GM03348 (cell line): Measurements from ENCODE around the gene C19orf25.

Experiments used
- DNase-seq: peaks from one replicate; pipeline ENCODE4 v3.0.0; 2012; ENCODE audit warnings: low spot score

Gene C19orf25

GRCh38 chr19:1496714-1497577 is 17.9 kb upstream of the C19orf25 start:
- DNase-seq: no peak

DNA sequence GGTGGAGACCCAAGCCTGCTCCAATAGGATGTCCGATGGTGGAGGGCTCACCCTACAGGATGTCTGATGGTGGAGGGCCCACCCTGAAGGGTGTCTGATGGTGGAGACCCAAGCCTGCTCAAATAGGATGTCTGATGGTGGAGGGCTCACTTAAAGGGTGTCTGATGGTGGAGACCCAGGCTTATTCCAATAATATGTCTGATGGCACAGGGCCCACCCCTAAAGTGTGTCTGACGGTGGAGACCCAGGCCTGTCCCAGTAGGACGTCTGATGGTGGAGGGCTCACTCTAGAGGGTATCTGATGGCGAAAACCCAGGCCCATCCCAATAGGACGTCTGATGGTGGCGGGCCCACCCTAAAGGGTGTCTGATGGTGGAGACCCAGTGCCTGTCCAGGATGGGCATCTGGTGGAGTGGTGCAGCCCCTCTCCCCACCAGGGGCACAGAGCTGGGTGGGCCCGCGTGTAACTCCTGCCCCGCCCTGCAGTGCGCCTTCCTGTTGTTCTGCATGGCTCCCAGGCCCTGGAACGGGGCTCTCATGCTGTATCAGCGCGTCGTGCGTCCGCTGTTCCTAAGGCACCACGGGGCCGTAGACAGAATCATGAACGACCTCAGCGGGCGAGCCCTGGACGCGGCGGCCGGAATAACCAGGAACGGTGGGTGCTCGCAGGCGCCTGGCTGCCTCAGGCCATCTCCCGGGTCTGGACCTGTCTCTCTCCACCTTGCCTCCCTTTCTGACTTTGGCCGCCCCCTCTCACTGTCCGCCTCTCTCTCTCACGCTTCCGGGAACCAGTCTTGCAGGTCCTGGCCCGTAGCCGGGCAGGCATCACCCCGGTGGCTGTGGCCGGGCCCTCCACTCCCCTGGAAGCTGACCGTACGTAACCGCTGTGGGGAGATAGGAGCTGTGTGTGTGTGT is 17.0 kb upstream of the C19orf25 start:
- no peak for DNase-seq

DNA sequence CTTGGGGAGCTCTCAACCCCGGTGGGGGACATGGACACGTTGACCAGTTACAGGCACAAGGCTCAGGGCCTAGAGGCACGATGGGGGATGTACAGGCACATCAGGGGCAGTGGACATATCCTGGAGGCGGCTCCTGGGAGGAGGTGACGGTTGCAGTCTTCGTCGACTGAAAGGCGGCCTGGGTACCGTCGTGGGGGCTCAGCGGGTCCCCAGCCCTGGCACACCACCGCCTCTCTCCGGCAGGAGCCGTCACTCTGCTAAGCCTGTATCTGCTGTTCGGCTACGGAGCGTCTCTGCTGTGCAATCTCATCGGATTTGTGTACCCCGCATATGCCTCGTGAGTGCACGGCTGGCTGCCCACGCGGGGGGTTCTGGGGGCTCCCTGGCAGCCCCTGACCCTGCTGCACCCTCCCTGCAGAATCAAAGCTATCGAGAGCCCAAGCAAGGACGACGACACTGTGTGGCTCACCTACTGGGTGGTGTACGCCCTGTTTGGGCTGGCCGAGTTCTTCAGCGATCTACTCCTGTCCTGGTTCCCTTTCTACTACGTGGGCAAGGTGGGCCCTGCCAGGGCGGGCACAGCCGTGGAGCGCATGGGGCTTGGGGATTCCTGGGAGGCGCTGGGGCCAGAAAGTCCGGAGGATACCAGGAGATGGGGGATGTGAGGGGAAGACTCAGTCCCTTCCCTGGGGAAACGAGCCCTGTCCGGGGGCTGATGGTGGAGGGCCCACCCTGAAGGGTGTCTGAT is 16.2 kb upstream of the C19orf25 start:
- DNase-seq: no peak

DNA sequence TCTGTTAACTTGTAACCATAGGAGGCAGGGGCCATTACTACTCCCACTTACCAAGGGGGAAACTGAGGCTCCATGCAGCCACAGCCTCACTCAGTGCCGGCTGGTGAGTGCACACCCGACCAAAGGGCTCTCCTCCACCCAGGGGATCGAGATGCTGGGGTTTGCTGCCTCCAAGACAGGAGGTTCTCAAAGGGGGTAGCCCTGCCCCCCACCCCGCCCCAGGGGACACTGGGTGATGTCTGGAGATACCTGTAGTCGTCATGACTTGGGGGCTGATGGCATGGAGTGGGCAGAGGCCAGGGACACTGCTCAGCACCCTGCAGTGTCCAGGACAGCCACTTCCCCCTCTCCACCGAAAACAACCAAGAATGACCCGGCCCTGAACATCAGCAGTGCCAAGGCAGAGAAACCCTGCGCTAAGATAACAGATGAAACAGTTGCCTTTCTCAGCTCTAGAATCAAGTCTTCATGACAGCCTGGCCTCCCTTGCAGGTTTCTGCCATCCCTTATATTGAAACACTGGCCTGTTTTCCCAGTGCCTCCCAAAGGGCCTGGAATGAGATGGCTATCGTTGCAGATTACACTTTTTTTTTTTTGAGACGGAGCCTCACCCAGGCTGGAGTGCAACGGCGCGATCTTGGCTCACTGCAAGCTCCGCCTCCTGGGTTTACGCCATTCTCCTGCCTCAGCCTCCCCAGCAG is 15.2 kb upstream of the C19orf25 start:
- no peak for DNase-seq

DNA sequence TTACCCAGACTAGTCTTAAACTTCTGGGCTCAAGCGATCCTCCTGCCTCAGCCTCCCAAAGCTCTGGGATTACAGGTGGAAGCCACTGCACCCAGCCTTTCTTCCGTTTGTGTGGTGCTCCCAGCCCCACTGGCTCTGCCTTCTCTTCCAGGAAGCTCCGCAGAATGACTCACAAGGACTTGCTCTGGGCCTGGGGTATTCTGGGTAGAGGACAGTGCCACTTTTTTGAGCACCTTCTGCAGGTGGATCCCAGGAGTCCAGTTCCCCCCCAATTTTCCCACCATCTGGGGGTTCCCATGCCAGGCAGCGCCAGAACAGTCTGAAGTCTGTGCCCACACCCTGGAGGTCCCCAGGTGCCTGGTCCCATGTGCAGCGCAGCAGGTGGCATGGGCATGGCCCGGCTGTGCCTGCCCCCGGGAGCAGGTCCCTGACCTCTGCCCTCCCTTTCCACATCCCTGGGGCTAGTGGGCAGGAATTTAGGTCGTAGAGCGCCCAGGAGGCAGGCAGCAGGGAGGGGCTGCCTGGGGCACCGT is 13.5 kb upstream of the C19orf25 start:
- DNase-seq: no peak

GRCh38 chr19:1491849-1492170 is 12.8 kb upstream of the C19orf25 start:
- no peak for DNase-seq

- no peak for DNase-seq
Observed at GRCh38 chr19:1491114-1491848, 12.3 kb upstream of the C19orf25 start, which contains the start of gene REEP6. Gene REEP6 (plus strand): TSS chr19:1491181. CDS start chr19:1491270, 89 bp downstream.

DNA sequence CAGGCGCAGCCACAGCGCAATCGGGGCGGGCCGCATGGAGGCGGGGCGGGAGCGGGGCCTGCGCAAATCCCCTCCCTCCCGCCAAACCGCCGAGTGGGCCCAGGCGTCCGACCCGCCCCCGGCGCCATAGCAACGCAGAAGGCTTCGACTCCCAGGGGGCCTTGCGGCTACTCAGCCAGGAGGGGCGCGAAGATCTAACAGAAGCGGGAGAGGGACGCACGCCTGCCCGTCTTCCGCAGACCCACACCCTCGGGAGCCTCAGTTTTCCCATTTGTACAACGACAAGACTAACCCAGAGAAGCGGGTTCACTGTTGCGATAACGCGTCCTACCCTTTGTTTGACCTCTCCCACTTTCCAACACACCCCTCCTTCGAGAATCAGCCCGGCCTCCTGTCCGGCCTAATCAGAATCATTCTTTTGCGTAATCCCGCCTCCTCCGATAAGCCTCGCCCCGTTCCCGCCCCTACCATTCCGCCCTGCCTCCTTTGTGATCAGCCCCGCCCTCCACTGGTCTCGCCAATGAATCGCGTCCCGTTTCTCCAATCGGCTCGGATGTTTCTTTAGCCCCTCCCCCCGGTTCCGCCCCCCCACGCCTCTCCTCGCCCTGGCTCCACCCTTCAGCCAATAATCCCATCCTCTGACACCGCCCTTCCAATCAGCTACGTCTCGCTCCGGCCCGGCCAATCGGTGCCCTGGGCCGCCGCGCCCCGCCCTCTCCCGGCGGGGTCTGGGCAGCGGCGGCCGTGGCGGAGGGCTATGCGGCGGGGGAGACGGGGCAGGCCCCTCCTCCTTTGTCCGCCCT is 11.5 kb upstream of the C19orf25 start, which contains the start of gene PCSK4:
Gene PCSK4, minus strand, starts transcription at position 40 of the 803 bp plus-strand sequence. Its CDS starts 4 bp downstream, at position 36.
- peak; percentile 98 for DNase-seq

DNA sequence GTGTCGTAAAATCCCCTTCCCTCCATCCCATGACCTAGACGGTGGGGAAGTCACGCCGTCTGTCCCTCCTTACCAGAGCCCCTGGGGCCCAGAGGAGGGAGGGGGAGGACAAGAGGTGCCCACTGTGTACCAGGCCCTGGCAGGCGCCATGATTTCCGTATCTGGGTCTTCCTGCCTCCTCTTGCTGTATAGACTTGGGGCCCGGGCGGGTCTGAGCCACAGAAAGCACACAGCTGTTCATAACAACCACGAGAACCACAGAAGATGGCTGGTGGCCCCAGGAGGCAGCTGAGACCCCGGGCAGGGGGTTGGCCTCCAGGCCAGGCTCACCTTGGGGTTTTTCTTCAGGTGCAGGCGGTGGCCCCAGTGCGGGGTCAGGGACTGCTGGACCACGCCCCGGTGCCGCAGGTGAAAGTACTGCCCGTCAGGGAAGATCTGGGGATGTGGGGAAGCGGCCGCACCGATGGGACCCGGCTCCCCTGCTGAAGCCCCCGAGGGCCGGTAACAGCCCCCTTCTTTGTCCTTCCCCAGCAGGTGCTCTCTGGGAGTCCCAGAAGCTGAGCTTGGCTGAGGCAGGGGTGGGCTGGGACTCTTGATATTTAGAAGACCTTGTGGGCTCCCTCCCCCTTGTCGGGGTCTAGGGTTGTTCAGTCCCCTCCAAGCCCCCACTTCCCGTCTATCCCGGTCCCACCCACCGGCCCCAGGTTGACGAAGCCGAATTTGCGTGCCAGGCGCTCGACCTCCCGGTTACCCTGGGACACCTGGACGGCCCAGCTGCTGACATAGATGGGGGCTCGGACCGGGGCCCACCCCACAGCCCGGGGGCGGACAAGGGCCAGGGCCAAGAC is 10.7 kb upstream of the C19orf25 start:
- DNase-seq: no peak

GRCh38 chr19:1488282-1488601 is 9.2 kb upstream of the C19orf25 start:
- DNase-seq: no peak

- DNase-seq: no peak
Observed at GRCh38 chr19:1487576-1488281, 8.7 kb upstream of the C19orf25 start.

GRCh38 chr19:1486720-1487575 is 7.9 kb upstream of the C19orf25 start:
- no peak for DNase-seq

GRCh38 chr19:1483979-1484428 is 5.0 kb upstream of the C19orf25 start:
- no peak for DNase-seq

DNA sequence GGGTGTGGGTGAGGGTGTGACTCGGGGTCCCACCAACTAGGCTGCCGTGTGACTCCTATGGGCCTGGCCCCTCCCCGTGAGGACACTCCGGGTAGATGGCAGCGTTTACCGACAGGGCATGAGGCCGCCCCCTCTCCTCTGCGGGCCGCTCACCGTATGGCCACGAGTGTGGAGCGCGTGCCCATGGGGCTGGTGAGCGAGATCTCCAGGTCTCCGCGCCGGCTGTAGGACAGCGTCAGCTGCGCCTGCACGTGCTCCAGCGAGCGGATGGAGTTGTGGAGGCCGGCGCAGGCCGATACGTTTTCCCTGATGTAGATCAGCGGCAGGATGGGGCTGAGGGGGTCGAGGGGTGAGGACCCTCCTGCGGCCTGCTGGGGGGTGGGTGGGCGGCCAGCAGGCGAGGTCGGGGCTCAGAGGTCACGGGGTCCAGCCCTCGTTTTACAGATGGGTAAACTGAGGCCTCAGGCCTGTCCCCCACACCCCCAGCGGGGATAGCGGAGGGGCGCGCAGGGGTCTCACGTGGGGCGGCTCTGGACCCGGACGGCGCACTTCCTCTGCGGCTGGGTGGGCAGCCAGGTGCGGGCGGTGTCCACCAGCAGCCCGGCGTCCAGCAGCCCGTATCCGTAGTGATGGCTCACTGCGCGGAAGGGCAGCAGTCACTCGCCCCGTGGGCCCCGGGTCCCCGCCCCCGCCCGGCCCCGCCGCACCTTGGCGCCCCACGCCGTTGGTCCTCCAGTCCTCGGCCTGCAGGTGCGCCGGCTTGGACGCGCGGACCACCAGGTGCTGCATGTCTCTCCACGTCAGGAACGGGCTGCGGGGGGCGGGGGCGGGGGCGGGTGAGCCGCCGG is 4.3 kb upstream of the C19orf25 start:
- no peak for DNase-seq

DNA sequence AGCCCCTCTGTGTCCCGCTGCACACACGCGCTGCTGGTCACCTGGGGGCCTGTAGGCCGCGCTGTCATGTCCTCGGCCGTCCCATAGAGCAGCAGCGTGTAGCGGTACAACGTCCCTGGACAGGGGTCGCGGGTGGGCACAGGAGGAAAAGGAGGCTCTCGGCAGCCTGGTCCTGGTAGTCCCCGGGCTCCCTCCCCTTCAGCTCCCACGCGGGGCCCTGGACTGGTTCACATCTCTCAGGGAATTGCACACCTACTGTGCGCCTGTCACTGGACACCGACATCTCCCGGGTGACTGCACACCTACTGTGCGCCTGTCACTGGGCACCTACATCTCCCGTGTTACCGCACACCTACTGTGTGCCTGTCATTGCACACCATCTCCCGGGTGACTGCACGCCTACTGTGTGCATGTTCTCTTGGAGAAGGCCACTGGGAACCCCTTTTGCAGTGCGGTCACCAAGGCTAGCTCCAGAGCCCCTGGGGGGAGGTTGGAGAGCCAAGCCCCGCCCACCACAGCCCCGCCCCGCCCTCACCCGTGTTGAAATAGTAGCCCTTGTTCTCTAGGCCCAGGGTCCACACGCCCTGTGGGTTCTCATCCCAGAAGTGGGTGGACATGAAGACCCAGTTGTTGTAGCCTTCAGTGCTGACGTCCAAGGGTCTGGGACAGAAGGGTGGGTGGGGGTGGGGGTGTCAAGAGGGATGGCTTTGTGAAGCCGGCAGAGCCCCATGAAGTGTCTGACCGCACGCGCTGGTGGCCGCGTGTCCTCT is 3.5 kb upstream of the C19orf25 start:
- DNase-seq: no peak
